HG02852 (cell line): ENCODE data around the gene SDK1.

ENCODE experiments used
- ATAC-seq: cut with Tn5 transposase; IDR thresholded peaks from one replicate; pipeline ENCODE4 v1.9.1; 2021; ENCODE audit warnings: mild to moderate bottlenecking, moderate library complexity; ENCODE audit not compliant: unreplicated experiment

SDK1 gene

GRCh38 chr7:3336042-3336665 is 35.1 kb downstream of the SDK1 start:
- ATAC-seq, result no peak

GRCh38 chr7:3338161-3338560 is 37.1 kb downstream of the SDK1 start:
- no peak for ATAC-seq

- ATAC-seq, result no peak
Observed at GRCh38 chr7:3345699-3346481, 44.8 kb downstream of the SDK1 start.

- no peak for ATAC-seq
Observed at GRCh38 chr7:3349126-3349525, 48.1 kb downstream of the SDK1 start.

- no peak for ATAC-seq
Observed at GRCh38 chr7:3356173-3356572, 55.1 kb downstream of the SDK1 start.

- ATAC-seq, result no peak
Observed at GRCh38 chr7:3358991-3359390, 57.9 kb downstream of the SDK1 start.

- no peak for ATAC-seq
Observed at GRCh38 chr7:3367261-3367660, 66.2 kb downstream of the SDK1 start.

- ATAC-seq, result no peak
Observed at GRCh38 chr7:3370068-3370830, 69.2 kb downstream of the SDK1 start.

- no peak for ATAC-seq
Observed at GRCh38 chr7:3370921-3371320, 69.9 kb downstream of the SDK1 start.

- no peak for ATAC-seq
Observed at GRCh38 chr7:3371601-3372000, 70.5 kb downstream of the SDK1 start.

- ATAC-seq, result no peak
Observed at GRCh38 chr7:3374239-3374638, 73.2 kb downstream of the SDK1 start.

- ATAC-seq, result no peak
Observed at GRCh38 chr7:3378390-3379150, 77.5 kb downstream of the SDK1 start.

GRCh38 chr7:3380034-3380433 is 79.0 kb downstream of the SDK1 start:
- no peak for ATAC-seq

- ATAC-seq, result no peak
Observed at GRCh38 chr7:3380886-3381685, 80.0 kb downstream of the SDK1 start.

GRCh38 chr7:3386423-3387190 is 85.6 kb downstream of the SDK1 start:
- no peak for ATAC-seq

- no peak for ATAC-seq
Observed at GRCh38 chr7:3393862-3394261, 92.8 kb downstream of the SDK1 start.

GRCh38 chr7:3397324-3397723 is 96.3 kb downstream of the SDK1 start:
- ATAC-seq, result no peak

- ATAC-seq, result no peak
Observed at GRCh38 chr7:3399858-3400257, 98.8 kb downstream of the SDK1 start.

GRCh38 chr7:3404501-3404900 is 103.4 kb downstream of the SDK1 start:
- no peak for ATAC-seq
